GM12891 (cell line): Measurements from ENCODE around the gene CELSR1.

Experiments
- POLR2AphosphoS5 ChIP-seq: IDR thresholded peaks from 2 replicates; pipeline ENCODE4 v1.6.1; 2011; ENCODE audit warnings: low read depth, low read length, control low read depth
- TAF1 ChIP-seq: IDR thresholded peaks from 2 replicates; pipeline ENCODE4 v1.6.1; 2011; ENCODE audit warnings: low read depth, low read length, control low read depth

DNA sequence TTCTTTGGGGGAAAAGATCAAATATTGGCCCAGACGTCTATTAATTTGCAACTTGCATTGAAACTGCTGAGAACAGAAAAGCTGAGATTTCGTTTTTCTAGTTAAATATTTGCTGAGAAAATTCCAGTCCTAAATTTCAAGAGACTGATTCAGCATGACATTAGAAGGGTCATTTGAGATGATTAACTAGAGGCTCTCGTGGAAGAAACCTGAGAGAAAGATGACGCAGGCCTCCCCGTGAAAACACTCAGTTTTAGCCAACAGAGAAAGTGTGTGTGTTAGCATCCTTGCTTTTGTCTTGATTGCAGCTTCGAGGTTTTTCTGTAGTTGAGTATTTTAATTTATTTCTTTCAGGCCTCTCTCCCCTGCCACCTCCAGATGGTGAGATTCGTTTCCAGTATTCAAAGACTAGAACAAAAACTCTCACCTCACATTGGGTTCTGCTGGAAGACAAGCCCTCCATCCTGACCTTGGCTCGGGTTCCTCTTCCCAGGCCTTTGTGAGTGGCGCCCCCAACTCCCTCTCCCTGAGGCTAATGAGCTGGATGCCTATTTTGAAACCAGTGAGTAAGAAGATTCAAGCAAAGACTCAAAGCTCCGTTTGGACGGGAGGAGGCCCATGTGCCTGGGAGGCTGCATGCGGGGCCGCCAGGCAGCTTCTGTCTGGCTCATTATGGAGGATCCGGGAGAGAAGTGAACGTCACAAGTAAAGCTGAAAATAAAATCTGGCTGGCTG is 52.4 kb downstream of the CELSR1 start:
- TF ChIP-seq POLR2AphosphoS5 (no peak), TAF1 (no peak)
